Measurements from ENCODE around the gene LAMA2. TPM values are rescaled to one million over a fixed set of nuclear protein-coding genes. Genes with fewer than 3 reads are reported as not detected.

The LAMA2 gene
- total and polyA plus RNA-seq, 7 donors, result 0.46 to 131 (median 59.6) TPM

GRCh38 chr6:129297592-129297991 is 414.7 kb downstream of the LAMA2 start:
- no peak overlapping the region for H3K27ac ChIP-seq
- no peaks in the 10 kb centered on the region for H3K27me3 ChIP-seq
- H3K9me3 ChIP-seq, result no peaks in the 10 kb centered on the region
- DNase-seq, result no peak
- intact Hi-C loops (cut with DNase I), result no loop called here
- H3K4me1 ChIP-seq, result no peaks in the 10 kb centered on the region
- WGBS, 2 donors, result 86% methylated on average over 5 of the region's 5 CpGs
- TF ChIP-seq POLR2A (IDR thresholded peaks at IDR 0.05) (no peak), POLR2AphosphoS5 (IDR thresholded peaks at IDR 0.05) (no peak), EP300 (IDR thresholded peaks at IDR 0.05) (no peak)
- TF ChIP-seq, protein P1, sequence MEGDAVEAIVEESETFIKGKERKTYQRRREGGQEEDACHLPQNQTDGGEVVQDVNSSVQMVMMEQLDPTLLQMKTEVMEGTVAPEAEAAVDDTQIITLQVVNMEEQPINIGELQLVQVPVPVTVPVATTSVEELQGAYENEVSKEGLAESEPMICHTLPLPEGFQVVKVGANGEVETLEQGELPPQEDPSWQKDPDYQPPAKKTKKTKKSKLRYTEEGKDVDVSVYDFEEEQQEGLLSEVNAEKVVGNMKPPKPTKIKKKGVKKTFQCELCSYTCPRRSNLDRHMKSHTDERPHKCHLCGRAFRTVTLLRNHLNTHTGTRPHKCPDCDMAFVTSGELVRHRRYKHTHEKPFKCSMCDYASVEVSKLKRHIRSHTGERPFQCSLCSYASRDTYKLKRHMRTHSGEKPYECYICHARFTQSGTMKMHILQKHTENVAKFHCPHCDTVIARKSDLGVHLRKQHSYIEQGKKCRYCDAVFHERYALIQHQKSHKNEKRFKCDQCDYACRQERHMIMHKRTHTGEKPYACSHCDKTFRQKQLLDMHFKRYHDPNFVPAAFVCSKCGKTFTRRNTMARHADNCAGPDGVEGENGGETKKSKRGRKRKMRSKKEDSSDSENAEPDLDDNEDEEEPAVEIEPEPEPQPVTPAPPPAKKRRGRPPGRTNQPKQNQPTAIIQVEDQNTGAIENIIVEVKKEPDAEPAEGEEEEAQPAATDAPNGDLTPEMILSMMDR (IDR thresholded peaks at IDR 0.05), result no peak
- no peak overlapping the region for H3K4me3 ChIP-seq
- peaks cover 0 to 3% (median 0%) of the 10 kb centered on the region in 4 donors for H3K36me3 ChIP-seq

DNA sequence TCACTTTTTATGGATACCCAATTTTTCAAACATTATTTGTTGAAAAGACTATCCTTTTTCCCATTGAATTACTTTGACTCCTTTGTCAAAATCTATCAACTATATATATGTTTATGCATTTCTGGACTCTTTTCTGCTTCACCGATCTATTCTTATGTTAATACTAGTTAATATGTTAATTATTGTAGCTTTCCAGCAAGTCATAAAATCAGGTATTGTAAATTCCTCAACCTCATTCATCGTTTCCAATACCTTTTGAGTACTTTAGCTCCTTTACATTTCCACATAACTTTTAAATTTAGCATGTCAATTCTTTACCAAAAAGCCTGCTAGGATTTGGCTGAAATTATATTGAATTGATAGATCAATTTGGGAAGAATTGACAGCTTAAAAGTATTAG is 419.7 kb downstream of the LAMA2 start:
- no peak overlapping the region for H3K4me3 ChIP-seq
- no peaks in the 10 kb centered on the region for H3K27me3 ChIP-seq
- WGBS, 2 donors, result 59 to 77% methylated on average over 2 of the region's 2 CpGs
- TF ChIP-seq POLR2A (IDR thresholded peaks at IDR 0.05) (no peak), EP300 (IDR thresholded peaks at IDR 0.05) (no peak), POLR2AphosphoS5 (IDR thresholded peaks at IDR 0.05) (no peak)
- TF ChIP-seq, protein P1 (IDR thresholded peaks at IDR 0.05), result no peak
- H3K9me3 ChIP-seq, result no peaks in the 10 kb centered on the region
- H3K36me3 ChIP-seq, result no peaks in the 10 kb centered on the region
- DNase-seq, result no peak
- no peaks in the 10 kb centered on the region for H3K4me1 ChIP-seq
- H3K27ac ChIP-seq, result no peak overlapping the region
- intact Hi-C loops (cut with DNase I), result no loop called here

DNA sequence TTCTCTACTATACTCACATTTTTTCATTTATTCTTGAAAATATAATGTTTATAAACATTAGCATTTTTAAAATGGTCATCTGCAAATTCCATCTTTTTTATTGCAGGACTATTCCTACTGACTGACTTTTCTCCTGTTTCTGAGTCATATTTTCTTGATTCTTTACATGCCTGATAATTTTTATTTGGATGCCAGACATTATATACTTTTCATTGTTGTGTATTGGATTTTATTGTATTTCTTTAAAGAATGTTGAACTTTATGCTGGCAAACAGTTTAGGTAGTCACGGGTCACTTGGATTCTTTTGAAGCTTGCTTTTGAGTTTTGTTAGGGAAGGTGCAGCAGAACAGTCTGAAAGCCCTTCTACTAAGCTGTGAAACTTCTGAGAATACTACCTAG is 423.9 kb downstream of the LAMA2 start:
- DNase-seq, result no peak
- no peak for TF ChIP-seq EP300 (IDR thresholded peaks at IDR 0.05)
- no peak for TF ChIP-seq POLR2A (IDR thresholded peaks at IDR 0.05)
- TF ChIP-seq POLR2AphosphoS5 (IDR thresholded peaks at IDR 0.05), result no peak
- TF ChIP-seq, protein P1 (IDR thresholded peaks at IDR 0.05), result no peak
- Histone ChIP-seq H3K27ac (no peak overlapping the region), H3K36me3 (no peaks in the 10 kb centered on the region), H3K9me3 (no peaks in the 10 kb centered on the region), H3K27me3 (no peaks in the 10 kb centered on the region), H3K4me1 (no peaks in the 10 kb centered on the region), H3K4me3 (no peak overlapping the region)
- 28 to 74% methylated on average over 1 of the region's 1 CpG for WGBS, 2 donors
- intact Hi-C loops (cut with DNase I), result no loop called here

DNA sequence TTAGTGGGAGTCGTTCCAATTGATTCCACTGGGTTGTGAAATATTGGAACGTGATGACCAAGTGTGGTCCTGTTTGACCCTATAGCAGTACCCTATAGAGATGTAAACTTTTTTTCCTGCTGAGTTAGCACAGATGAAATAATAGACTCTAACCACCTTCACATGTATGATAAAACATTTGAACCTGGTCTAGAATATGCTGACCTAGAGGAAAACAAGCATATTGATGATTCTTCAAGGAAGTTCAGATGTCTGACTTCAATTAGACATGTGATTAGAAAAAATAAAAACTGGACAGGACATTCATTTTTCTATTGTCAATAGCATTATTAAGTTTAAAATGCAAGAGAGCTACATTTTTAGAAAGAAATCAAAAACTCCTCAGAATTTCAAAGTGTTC is 424.9 kb downstream of the LAMA2 start:
- no peaks in the 10 kb centered on the region for H3K36me3 ChIP-seq
- DNase-seq, result no peak
- H3K4me3 ChIP-seq, result no peak overlapping the region
- intact Hi-C loops (cut with DNase I), result no loop called here
- 68 to 75% methylated on average over 2 of the region's 2 CpGs for WGBS, 2 donors
- TF ChIP-seq POLR2A (IDR thresholded peaks at IDR 0.05) (no peak), POLR2AphosphoS5 (IDR thresholded peaks at IDR 0.05) (no peak), EP300 (IDR thresholded peaks at IDR 0.05) (no peak)
- TF ChIP-seq, protein P1 (IDR thresholded peaks at IDR 0.05), result no peak
- no peak overlapping the region for H3K27ac ChIP-seq
- no peaks in the 10 kb centered on the region for H3K4me1 ChIP-seq
- H3K27me3 ChIP-seq, result no peaks in the 10 kb centered on the region
- H3K9me3 ChIP-seq, result no peaks in the 10 kb centered on the region

DNA sequence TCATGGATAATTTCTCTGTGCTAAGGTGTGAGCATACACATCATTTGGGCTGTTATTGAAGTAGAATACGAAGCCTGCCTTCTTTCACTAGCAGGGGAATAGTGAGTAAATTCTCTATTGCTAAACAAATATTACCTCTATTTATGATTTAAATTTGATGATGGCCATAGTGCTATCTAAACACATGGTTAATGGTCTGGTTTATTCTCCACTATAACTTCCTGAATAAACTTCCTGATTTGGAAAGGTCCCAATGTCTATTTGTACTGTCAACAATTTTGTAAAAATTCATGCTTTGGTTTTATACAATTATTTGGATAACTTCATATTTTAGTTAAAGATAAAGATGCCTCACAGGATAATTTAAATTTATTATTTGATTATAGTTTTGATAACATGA is 426.2 kb downstream of the LAMA2 start:
- WGBS, 2 donors, result 28 to 64% methylated on average over 1 of the region's 1 CpG
- TF ChIP-seq, protein P1 (IDR thresholded peaks at IDR 0.05), result no peak
- TF ChIP-seq EP300 (IDR thresholded peaks at IDR 0.05) (no peak), POLR2AphosphoS5 (IDR thresholded peaks at IDR 0.05) (no peak), POLR2A (IDR thresholded peaks at IDR 0.05) (no peak)
- H3K4me1 ChIP-seq, result no peaks in the 10 kb centered on the region
- no peaks in the 10 kb centered on the region for H3K27me3 ChIP-seq
- intact Hi-C loops (cut with DNase I), result no loop called here
- H3K36me3 ChIP-seq, result no peaks in the 10 kb centered on the region
- no peak overlapping the region for H3K4me3 ChIP-seq
- H3K27ac ChIP-seq, result no peak overlapping the region
- DNase-seq, result no peak
- no peaks in the 10 kb centered on the region for H3K9me3 ChIP-seq

All from sigmoid colon (tissue), 7 donors.